Neural progenitor cell (in vitro differentiated cells): Measurements from ENCODE around the gene CAPSL.

Experiments
- CTCF ChIP-seq: fragments of 200-600 bp; sonication (generic); IDR thresholded peaks from 2 replicates; pipeline ENCODE4 v1.5.1; 2017; ENCODE audit warnings: antibody characterized with exemption, mild to moderate bottlenecking
- EZH2 ChIP-seq: fragments of 200-600 bp; sonication (generic); IDR thresholded peaks from 2 replicates; pipeline ENCODE4 v1.6.1; 2017; ENCODE audit warnings: antibody characterized with exemption, mild to moderate bottlenecking, moderate library complexity

GRCh38 chr5:35908814-35909213, 29.6 kb downstream of the CAPSL start:
- TF ChIP-seq CTCF (no peak), EZH2 (no peak)
